HG02571 (cell line): ENCODE results near the gene MKNK2.

Experiments
- ATAC-seq: cut with Tn5 transposase; IDR thresholded peaks from one replicate; pipeline ENCODE4 v1.9.1; 2021; ENCODE audit warnings: mild to moderate bottlenecking, moderate library complexity; ENCODE audit not compliant: unreplicated experiment

The MKNK2 gene

DNA sequence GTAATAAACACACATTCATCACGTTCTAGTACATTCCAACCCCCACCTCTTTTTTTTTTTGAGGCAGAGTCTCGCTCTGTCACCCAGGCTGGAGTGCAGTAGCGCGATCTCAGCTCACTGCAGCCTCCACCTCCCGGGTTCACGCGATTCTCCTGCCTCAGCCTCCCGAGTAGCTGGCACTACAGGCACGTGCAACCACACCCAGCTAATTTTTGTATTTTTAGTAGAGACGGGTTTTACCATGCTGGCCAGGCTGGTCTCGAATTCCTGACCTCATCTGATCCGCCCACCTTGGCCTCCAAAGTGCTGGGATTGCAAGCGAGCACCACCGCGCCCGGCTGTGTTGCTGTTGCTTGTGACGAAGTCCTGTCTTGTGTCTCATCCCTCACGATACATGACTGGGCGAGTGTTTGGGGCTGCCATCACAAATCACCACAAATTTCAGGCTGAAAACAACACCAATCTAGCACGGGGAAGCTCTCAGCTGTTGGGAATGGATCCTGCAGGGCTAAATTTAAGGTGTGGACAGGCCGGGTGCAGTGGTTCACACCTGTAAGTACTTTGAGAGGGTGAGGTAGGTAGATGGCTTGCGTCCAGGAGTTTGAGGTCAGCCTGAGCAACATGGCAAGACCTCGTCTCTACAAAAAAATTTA, 29.4 kb upstream of the MKNK2 start:
- no peak for ATAC-seq

DNA sequence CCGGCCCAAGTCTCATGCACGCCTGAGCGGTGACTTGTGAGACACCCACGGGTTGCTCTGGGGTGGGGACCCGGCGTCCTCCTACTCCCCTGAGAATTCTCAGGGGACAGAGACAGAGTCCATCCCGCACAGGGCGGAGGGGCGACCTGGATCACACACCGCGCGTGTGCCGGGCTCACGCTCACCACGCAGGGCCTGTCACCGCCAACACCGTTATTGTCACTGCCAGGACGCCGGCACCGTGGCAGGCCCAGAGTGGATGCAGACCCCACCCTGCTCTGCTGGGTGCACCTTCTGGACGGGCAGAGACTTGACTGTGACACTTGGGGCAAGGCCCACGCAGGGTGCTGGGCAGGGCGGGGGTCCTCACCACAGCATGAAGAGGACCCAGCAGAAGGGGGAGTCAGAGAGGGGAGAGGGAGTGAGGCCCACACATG, 28.8 kb upstream of the MKNK2 start:
- no peak for ATAC-seq

DNA sequence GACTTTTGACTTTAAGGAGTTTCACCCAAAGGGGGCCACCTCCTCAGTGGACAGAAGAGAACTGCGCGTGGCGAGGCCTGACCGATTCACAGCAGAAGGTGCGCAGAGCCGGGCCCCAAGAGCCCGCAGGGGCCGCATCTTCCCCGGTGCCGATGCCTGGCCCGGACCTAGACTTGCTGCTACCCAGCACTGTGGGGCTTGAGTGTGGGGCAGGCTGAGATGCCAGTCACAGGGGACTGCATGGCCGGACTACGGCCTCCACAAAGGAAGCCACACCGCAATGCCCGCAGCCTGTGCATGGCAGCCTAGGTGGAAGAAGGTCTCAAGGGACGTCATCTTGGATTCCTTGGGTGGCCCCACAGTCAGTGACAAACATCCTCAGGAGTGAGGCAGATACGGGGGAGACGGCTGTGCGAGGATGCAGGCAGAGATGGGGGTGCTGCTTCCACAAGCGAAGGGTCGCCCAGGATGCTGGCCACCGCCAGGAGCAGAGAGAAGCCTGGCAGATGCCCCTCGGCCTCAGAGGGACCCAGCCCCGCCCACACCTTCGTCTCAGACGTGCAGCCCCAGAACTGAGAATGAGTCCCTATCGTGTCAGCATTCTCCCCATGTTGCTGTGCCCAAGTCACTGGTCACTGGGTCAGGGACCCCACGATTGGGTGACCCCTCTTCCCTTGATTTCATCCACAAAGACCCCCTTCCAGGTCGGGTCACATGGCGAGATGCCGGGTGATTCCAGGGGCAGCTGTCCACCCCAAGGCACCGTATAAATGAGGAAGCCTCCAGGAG, 28.2 kb upstream of the MKNK2 start:
- ATAC-seq = no peak

DNA sequence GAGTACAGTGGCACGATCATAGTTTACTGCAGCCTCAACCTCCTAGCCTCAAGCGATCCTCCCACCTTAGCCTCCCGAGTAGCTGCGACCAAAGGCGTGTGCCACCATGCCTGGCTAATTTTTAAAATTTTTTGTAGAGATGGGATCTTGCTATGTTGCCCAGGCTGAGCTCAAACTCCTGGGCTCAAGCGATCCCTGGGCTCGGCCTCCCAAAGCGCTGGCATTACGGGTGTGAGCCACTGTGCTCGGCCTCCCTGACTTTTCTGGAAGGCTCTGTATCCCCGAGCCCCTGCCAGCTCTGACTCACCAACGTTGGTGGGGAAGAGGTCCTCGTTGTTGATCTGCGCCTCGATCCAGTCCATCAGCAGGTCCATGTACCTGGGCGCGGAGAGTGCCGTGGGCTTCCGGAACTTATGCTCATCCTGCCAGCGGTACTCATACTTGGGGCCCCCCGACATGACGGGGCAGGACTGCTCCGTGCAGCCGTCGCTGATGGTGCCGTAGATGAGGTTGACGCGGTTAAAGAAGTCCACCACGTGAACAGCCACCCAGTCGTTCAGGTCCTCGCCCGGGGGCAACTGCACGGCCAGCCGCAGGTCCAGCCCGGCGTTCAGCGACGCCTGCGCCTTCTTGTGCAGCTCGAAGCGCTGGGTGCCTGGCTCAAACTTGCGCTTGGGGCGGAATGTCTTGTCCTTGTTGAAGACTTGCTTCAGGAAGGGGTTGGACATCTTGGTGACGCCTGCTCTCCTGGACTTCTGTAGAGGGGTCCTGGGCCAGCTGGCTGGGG, 27.0 kb upstream of the MKNK2 start:
- ATAC-seq = no peak

DNA sequence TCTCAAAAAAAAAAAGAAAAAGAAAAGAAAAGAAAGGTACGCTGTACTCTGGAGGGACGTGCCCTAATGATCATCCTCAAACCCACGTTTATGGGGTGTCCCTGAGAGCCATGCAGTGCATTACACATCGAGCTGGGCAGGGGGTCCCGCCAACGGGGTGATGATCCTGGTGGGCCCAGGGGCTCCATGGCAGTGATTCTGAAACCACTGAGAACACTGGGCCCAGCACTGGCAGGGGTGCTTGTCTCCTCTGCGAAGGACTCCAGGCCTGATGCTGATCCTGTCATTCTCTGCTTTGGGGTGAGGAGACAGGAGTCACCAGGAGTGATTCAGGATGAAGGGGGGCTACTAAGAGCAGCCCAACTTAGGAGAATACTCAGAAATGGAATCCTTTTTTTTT, 26.4 kb upstream of the MKNK2 start:
- no peak for ATAC-seq

DNA sequence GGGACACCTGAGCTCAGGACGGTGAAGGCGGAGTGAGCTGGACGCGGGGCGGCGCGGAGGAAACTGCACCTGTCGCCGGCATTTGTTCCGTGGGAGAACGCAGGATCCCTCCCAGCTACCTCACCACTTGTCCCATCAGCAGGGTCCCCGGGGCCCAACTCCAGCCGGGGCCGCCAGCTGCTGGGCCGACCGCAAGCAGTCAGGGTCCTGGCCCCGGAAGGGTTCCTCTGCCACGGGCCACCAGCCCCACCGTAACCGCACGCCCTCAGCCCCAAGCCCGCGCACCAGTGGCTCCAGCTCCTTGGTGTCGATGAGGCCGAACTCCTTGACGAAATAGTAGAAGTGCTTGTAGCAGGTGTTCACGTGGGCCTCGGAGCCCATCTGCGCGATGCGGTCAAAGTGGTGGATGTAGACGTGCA, 25.5 kb upstream of the MKNK2 start:
- ATAC-seq = no peak

DNA sequence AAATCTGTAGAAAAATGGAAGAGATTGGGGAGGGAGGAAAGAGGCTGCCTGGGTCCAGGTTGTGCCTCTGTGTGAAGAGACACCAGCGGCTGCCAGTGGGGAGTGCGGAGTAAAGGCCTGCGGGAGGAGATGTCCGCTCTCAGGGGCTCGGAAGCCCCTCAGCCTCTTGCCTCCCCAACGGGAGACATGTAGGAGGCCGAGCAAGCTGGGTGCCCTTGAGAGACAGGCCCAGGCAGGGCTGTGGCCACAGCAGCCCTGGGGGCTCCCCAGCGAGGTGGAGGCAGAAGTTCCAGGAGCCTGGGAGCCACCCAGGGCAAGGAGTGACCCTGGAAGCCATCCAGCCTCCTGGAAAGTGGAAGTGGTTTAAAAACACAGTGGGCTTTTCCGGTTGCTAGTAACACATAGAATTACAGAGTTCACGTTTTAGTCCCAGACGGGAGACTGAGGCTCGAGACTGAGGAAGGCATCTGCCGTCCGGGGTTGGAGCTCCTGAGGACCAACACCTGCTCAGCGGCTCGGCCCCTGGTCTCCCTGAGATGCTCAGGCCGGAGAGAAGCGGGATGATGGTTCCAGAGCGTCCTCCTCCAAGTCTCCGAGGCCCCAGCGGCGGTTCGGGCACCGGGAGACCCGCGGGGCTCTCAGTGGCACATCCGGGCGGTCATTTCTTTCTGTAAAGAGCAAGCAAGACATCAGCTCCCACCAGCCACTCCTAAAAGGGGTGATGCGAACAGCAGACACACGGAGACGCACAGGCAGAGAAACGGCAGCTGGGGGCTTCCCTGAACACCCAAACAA, 21.9 kb upstream of the MKNK2 start:
- ATAC-seq = no peak

DNA sequence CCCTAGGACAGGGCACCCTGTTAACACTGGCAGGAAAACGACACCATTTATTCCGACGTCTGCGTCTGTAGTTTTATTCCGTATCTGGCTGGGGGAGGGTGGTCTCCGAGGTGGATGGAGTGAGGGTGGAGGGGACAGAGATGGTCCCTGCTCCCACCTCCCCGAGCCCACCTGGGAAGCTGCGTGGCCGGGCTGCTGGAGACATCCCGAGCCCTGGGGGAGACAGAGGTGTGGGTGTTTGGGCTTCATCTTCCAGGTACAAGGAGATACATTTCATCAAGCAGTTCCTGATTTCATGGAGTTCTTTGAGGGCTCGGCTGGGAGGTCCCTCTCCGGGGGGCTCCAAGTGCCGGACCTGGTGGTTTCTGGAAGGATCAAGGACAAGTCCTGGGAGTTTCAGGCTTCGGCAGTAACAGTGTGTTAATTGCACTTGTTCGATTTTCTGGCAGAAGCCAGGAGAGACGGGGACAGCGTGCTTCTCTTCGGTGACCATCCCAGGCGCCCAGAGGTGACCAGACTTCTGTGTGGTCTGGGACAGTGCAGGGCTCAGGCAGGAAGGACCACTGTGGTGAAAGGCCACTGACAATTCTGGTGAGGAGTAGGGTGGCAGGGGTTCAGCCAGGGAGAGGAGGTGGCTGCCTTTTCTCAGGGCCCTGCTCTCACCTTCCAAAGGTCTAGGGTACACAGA, 20.1 kb upstream of the MKNK2 start:
- no peak for ATAC-seq

DNA sequence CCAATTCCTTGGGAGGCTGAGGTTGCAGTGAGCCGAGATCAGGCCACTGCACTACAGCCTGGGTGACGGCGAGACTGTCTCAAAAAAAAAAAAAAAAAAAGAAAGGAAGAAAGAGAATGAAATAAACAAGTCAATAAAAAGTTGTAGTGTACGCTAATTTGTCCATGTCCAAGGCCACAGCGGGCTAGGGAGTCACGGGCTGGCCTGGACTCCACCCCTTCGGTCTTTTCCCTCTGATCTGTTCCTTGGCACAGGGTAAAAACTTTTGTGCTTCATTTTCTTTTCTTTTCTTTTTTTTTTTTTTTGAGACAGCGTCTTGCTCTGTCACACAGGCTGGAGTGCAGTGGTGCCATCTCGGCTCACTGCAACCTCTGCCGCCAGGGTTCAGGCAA, 19.4 kb upstream of the MKNK2 start:
- no peak for ATAC-seq

DNA sequence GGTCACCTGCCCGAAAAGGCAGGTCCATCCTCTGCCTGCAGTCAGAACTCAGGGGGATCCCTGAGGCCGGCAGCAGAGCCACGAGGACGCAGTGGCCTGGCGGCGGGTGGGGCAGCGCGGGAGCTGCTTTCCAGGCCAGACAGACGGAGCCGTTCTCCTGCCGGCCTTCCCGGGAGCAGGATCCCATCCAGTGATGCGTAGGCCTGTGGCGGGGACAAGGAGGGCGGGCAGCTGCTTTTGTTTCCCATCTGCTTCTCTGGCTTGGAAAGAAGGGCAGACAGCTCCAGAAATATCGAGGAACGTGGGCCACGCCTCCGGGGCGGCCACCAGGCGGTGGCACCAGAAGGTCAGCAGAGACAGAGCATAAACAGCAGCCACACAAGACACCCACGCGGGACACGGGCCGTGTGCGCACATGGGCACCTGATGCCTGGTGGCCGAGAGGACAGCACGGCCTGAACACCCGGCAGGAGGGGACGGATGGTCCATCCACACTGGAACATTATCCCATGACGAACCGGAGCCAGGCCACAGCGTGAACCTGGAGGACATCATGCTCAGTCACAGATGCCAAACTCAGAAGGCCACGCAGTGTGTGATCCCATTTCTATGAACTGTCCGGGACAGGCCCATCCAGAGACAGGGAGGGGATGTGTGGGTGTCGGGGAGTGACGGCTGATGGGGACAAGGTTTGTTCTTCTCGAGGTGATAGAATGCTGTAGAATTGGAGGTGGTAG, 13.9 kb upstream of the MKNK2 start:
- no peak for ATAC-seq

DNA sequence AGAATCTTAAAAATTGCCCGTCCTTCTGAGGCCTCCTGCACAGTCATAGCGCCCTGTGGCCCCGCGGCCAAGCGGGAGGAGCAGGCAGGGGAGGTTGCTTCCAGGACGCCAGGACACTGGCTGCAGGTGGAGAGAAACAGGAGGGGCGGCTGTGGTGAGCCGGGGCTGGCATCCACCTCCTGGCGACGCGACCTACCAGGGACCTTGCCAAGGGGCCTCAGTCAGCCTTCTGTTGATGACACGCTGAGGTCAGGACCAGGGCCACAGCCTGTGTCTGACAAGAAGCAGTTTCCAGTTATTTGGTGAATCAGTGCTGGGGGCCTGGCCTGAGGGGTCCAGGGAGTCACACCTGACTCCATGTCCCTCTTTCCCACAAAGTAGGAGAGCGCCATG, 13.3 kb upstream of the MKNK2 start:
- ATAC-seq = no peak

DNA sequence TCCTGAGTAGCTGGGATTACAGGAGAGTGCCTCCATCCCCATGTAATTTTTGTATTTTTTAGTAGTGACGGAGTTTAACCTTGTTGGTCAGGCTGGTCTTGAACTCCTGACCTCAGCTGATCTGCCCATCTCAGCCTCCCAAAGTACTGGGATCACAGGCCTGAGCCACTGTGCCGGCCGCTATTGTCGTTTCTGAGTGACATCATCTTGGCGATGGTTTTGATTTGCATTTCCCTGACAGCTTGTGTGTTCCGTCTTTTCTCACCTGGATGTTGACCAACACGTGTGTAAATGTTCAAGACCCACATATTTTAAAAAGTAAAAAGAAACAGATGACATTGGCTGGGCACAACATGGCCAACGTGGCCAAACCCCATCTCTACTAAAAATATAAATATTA, 12.8 kb upstream of the MKNK2 start:
- no peak for ATAC-seq

DNA sequence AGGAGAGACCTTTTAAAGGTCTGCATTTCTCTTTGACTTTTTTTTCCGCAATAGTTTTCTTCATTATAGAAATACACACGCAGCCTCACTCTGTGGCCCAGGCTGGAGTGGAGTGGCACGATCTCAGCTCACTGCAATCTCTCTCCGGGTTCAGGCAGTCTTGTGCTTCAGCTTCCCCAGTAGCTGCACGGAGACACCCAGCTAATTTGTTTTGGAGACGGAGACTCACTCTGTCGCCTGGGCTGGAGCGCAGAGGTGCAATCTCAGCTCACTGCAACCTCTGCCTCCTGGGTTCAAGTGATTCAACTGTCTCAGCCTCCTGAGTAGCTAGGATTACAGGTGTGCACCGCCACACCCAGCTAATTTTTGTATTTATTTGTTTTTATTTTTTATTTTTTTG, 11.7 kb upstream of the MKNK2 start:
- ATAC-seq = no peak

DNA sequence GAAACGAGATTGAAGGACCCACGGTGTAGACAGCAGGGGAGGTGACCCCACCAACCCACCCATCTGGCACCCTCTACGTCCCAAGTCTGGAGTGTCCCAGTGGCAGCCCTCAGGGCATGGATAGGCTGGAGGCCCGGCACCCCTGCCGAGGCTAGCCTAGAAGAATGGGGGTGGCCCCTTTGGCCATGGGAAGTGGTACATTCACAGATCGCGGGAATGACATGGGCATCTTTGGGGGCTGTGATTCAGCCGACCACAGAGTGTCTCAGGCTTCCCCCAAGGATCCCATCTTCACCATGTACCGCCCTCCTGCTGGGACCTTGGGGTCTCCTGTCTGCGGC, 11.3 kb upstream of the MKNK2 start:
- no peak for ATAC-seq

DNA sequence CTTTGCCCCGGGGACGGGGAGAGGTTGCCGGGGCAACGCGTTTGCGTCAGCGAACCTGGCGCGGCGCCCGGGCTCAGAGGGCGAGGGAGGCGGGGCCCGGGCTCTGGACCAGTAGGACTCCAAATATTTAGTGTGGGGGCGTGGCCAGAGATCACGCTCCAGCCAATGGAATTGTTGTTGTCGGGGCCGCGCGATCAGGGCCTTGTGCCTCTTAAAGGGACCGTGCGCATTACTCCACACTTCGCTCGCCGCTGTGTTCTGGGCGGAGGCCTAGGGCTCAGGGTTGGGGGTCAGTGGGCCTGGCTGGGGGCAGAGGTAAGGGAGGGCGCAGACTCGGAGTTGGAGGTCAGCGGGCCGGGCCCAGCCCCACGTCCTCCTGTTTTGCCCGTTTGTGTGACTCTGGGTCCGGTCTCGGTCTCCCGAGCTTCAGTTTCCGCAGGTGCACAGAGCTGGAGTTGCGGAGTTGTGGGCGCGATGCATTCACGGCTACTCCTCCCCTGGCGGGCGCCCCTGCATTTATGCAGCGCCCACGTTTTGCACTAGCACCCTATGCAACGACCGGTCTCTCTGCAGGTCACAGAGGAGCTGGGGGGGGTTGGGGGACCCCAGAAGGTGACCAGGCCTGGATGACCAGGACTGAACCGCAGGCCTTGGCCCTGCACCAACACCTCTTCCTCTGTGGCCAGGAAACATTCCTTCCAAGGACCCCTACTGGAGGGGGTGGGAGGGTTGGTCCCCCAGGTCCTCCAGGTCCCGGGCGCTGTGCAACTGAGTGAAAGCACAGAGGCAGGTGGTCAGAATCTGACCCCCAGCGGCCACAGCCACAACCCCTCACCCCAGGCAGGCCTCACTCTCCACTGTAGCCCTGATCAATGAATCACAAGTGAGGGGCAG, 10.7 kb upstream of the MKNK2 start:
- peak; percentile 73 for ATAC-seq

DNA sequence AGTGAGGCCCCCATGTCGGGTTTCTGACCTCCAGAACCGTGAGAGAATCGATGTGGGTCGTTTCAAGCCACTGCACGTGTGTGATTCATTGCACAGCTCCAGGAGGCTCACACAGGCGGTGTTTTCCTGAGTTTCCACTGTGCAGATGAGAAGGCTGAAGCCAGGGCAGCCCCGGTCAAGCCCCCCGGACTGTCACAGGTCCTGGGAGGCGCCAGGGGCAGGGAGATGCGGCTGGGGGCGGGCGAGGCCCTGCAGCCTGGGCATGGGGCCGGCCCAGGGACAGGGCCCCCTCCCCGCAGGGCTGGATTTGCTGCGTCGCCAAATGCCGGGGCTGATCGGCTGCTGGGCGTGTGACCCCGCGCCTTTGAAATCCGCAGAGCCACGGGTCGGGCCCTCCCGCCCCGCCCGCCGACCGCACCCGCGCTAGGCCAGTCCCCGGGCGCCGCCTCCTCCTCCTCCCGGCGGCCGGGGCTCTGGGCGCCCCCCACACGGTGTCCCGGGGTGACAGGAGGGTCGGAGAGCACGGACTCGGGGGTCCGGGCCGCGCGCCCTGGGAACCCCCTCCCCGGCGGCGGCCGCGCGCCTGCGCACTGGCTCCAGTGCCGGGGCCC, 9.9 kb upstream of the MKNK2 start:
- ATAC-seq = peak; percentile 19

DNA sequence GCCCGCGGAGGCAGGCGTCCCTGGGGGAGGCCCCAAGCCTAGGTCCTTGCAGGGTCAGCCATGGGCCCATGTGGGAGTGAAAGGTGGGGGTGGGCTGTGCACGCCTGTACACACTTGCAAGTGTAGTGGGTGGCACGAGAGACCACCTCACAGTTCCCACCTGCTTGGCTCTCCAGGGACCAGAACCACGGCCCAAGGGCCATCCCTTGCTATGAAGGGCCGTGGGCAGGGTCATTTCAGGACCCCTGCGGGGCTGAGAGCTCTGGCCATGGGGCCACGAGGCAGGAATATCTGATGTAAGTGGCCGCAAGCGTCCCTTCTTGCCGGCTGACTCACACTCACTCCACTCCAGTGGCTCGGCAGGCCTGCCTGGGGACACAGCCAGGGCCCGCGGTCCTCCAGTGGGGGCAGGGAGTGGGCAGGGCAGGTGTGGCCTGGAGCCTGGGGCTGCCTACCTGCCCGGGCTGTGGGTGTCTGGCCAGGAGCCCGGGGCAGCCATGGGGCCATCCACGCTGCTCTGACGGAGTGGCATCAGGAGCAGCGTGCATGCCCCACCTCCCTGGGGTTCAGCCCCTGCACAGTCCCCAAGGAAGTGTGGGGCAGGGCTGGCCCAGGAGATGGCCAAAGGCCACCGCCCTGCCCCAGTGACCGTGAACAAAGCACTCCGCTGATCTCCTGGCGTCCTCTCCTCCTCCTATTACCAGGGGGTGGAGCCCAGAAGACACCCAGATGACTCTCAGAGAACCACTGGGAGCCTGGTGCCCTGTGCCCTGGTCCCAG, 8.6 kb upstream of the MKNK2 start:
- ATAC-seq = no peak
